Activated T-helper 1 cell treated with anti-CD3 and anti-CD28 coated beads, Interleukin-2, amount 50 U/mL, for 16 hours (primary cell): ENCODE results near the gene ANKRD39.

ENCODE experiments used
- DNase-seq, 2 donors: peaks; one replicate each; pipeline ENCODE4 v3.0.0-alpha.2; 2020; ENCODE audit warnings: low read depth in 1 of 2, low spot score in 1 of 2

ANKRD39 gene

DNA sequence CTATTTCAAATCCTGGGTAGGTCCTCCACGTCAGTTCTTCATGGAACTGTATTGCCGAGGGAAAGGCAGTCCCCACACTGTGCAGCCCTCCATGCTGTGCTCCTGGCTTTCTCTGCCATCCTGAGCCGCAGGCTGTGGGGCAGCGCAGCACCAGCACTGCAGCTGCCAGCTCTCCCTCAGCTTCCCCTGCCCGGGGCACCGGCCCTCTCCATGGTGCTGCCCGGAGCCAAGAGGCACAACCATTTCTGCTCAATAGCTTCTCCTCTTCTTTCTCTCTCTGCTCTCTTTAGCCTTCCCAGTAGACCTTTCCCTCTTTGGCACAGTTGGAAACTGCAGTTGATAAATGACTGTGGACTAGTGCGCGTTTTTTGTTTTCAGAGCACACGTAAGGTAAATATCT, 26.1 kb downstream of the ANKRD39 start:
- DNase-seq = no peak

DNA sequence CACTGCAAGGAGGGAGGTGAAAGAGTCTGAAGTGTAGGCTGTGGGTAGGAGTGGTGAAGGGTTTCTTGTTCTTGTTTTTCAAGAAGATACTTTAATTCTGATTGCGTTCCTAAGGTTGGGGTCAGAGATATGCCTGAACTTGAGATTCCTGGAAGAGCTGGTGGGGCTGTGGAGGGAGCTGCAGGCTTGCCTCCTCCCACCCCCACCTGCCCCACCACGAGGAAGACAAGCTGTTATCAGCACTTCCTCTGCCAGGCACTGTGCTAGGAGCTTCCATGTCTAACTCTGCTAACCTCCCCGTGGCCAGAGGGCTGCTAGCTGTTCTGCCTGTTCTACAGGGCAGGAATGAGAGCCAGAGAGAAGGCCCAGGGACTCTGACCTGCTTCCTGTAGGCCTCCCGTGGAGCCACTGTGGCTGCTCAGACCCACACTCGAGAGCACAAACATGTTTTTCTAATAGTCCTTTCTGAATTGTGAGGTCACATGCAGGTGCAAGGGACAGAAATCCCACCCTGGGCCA, 27.7 kb downstream of the ANKRD39 start:
- no peak for DNase-seq

DNA sequence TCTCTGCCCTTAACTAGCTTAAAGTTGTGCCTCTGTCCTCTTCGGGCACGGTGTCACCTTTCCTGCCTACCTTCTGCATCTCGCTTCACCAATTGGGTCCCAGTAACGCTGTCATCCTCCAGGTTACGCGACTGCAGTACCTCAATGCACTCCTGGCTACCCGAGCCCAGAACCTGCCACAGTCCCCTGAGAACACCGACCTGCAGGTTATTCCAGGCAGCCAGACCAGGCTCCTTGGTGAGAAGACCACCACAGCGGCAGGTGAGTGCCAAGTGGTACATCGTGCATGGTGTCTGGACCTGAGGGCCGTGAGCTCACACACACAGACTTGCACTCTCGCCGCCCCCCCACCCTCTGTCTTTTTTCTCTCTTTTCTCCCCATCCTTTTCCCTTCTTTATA, 28.9 kb downstream of the ANKRD39 start:
- DNase-seq = no peak

DNA sequence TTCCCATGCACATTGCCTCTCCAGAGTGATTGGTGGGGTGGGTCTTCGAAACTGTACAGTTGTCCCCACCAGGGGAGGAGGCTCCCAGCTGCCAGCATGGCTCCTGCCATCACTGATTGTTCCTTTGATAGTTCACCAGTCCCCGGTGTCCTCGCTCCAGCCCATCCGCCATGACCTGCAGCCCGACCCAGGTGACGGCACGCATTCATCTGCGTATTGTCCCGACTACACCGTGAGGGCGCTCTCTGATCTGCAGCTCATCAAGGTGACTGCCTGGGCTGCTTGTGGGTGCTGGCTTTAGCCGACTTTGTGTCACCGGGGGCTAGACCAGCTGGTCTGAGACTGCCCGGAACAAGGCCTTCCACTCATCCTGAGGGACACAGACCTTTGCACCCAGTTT, 29.4 kb downstream of the ANKRD39 start:
- no peak for DNase-seq

DNA sequence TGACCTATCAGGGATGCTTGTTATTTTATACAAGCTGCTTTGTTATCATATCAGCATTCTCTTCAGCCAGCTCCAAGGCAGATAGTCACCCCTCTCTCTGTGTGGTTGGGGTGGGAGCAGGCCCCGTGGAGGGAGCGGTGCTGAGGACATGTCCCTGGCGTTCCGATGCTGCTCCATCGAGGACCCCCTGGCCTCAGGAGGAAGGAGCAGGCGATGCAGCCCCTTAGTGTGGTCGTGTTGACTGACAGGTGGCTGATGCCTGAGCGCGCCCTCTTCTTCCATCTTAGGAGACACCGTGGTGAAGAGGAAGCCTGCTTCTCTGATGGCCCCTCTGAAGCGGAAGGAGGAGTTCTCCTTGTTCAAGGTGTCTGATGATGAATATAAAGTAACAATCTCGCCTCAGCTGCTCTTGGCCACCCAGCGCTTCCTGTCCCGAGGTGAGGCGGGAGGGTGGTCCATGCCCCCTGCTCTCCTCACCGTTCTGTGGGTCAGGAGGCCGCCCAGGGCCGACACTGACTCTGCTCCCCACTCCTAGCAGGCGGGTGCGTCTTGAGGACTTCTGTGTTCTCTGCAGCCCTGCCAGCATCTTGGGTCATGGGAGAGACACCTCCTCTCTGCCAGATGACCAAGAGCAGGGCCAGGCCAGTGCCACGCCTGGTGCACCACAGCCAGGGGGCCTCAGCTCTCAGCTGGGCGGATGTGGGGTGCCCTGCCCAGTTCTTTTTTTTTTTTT, 31.1 kb downstream of the ANKRD39 start:
- DNase-seq = no peak

DNA sequence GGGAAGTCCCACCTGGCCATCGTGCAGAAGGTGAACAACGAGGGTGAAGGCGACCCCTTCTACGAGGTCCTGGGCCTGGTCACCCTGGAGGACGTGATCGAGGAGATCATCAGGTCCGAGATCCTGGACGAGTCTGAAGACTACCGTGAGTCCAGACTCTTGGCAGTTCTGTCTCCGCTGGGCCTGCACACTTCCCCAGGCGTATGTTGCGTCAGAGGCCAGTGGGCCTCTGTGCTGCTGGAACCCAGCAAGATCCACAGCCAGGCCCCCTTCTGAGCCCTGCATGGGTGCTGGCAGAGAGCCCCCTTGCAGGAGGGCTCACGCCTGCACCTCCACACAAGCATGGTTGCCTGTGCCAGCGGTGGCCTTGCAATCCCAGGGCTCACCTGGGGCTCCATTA, 32.8 kb downstream of the ANKRD39 start:
- no peak for DNase-seq

DNA sequence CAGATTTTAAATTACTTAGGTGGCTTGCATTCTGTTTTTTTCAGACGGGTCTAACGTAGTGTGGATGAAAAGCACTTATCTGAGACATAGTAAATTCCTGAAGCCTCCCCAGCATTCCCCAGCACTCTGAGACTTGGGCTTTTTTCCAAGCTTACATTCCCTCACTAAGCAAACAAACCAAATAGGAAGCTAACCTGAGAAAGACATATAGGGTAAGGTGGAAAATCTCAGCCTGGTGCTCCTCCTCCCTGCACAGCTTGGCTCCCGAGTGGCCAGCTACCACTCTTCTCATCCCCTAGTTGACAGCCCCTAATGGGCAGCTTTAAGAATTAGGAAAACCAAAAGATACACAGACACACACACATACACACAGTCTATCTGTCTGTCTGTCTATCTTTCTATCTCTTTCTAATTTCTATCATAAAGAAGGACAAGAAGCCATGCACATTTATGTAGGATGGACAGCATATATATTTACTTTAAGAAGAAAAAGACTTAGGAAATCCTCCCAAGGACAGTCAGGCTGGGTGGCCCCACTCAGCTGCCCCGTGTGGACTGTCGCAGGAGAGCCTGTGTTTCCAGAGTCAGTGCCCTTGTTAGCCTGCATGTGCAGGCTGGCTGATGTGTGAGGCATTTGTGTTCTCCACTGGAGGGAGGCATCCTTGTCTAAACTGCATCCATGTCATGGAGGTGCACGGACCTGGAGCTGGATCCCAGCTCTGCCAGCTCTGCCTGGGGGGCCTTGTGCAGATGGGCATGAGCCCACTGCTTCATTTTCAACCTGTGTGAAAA, 33.5 kb downstream of the ANKRD39 start:
- DNase-seq = no peak

DNA sequence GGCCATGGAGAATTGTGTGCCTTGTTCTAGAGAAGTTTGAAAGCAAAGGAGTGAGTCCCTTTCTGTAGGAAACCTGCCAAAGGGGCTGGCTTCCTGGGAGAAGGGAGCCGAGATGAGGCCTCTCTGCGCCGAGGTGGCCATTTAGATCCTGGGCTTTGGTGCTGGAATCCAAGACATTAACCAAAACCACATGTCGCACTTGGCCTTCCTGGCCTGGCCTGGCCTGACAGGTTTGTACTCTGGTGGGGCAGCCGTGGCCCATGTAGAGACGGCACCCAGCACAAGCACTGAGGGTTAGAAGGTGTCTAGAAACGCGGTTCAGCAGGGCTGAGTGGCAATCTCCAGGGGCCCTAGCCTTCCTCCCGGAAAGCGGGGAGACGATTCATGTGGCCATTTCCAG, 34.6 kb downstream of the ANKRD39 start:
- no peak for DNase-seq

DNA sequence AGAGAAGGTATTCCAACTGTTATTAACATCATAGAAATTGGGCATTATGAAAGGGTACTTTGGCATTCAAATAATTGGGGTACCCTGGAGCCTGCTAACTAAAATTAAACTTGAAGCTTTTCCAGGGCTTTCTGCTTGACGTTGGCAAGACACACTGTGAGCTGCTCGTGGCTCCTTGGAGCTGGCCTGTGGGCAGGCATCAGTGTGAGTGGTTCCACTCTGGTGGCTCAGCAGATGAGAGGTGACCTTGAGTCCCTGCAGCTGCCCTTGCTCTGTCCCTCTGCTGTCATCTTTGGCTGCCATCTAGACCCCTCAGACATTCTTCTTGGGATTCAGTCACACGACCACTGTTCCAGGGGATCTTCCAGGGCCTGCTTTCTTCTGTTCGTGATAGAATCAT, 35.0 kb downstream of the ANKRD39 start:
- DNase-seq = no peak

DNA sequence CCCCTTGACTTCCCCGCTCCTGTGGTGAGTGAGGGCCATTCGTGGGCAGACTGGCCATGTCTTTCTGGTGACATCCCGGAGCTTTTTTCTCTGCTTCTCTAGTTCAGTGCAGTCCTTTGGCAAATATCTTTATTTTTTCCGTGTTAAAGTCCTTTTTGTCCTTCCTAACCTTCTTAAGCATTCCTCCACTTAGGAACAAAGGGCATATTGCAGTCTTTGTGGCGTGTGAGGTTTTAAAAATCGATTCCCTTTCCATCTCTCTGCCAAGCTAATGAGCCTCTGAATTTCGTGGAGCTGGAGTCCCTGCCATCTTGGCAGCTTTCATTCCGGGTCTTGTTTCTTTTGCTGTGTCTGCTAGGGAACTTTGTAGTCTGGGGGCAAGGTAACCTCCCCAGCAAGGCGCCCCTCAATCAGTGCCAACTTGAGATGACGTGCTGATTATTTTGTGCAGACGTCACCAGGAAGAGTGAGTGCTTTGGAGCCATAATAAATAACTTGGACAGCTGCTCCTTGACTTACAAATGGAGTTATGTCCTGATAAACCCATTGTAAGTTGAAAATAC, 36.6 kb downstream of the ANKRD39 start:
- no peak for DNase-seq

DNA sequence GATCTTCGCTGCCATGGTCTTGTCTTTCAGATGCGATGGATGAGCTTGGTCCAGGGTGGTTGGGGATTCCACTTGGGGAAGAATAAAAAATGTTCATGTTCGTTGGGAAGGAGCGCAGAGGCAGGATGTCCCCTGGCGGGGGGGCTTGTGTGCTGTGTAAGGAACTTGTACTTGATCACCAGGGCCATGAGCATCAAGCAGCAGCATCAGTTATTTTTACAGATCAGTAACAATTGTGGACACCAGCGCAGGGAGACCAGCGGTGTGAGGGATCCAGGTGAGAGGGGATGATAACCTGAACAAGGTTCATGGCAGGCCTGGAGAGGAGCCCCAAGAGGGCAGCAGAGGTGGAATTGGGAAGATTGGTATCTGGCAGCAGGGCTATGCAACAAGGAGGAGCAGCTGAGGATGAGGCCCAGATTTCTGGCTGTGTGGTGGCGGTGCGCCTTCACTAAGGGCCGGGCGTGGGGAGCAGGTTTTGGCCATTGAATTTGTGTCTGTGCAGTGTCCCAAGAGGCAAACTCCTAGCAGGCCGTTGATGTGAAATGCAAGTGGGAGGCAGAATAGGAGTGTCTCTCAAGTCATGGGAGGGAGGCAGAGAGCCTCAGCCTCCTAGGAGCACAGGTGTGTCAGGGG, 37.8 kb downstream of the ANKRD39 start:
- no peak for DNase-seq

DNA sequence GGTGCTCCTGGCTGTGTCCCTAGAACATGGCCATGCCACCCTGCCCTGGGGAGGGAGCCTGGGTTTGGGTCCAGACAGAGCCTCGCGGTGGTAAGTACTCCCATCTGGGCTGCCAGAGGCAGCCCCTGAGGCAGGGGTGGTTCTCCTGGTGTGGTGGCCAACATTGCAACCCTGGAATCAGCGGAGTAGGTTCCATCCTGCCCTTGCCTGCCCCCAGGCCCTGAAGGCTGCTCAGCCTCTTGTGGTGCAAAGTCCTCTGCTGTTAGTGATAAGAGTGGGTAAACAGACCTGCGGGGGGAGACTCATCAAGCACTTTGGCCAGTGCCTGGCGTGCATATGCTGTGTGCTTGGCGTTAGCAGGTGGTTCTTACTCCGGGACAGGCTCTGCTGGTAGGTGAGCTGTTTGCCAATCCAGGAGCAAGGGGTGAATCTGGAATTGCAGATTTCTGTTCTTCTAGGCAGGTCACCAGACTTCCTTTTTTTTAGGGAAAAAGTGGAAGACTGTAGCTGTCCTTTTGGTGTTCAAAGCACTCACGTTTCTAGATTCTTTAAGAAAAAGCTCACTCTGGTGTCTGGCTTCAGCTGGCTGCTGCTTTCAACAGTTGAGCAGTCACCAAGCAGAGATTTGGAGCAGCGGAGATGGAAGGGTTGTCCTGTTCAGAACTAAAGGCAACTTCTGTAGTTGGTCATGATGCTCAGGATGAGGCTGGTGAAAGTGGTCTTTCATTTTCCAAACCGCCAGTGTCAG, 38.5 kb downstream of the ANKRD39 start:
- no peak for DNase-seq

DNA sequence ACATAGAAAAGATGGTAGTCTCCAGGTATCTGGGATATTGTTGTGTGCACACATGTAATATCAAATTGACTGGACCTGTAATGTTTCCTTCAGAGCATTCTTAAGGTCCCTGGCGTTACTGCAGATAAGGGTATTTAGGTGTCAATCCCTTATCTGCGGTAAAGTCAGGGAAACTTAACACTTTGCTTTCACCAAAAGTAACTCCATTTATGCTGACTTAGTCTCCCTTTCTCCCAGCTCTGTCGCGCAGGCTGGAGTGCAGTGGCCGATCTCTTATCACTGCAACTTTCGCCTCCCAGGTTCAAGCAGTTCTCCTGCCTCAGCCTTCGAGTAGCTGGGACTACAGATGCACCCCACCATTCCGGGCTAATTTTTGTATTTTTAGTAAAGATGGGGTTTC, 39.9 kb downstream of the ANKRD39 start:
- DNase-seq = no peak

DNA sequence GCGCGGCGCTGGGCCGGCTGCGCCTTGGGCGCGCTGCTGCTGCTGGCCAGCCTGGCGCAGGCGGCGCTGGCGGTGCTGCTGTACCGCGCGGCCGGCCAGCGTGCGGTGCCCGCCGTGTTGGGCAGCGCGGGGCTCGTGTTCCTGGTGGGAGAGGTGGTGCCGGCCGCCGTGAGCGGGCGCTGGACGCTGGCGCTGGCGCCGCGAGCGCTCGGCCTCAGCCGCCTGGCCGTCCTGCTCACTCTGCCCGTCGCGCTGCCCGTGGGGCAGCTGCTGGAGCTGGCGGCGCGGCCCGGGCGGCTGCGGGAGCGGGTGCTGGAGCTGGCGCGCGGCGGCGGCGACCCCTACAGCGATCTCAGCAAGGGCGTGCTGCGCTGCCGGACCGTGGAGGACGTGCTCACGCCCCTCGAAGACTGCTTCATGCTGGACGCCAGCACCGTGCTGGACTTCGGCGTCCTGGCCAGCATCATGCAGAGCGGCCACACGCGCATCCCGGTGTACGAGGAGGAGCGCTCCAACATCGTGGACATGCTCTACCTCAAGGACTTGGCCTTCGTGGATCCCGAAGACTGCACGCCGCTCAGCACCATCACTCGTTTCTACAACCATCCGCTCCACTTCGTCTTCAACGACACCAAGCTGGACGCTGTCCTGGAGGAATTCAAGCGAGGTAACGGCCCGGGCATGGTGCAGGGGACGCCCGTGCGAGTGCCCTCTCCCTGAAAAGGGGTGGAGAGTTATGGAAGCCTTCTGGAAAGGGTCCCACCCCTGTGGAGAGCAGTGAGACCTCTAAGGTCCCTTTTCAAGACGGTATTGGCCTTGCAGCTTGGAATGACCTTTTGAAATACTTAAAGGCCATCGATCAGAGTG, 40.7 kb downstream of the ANKRD39 start:
- DNase-seq = no peak

DNA sequence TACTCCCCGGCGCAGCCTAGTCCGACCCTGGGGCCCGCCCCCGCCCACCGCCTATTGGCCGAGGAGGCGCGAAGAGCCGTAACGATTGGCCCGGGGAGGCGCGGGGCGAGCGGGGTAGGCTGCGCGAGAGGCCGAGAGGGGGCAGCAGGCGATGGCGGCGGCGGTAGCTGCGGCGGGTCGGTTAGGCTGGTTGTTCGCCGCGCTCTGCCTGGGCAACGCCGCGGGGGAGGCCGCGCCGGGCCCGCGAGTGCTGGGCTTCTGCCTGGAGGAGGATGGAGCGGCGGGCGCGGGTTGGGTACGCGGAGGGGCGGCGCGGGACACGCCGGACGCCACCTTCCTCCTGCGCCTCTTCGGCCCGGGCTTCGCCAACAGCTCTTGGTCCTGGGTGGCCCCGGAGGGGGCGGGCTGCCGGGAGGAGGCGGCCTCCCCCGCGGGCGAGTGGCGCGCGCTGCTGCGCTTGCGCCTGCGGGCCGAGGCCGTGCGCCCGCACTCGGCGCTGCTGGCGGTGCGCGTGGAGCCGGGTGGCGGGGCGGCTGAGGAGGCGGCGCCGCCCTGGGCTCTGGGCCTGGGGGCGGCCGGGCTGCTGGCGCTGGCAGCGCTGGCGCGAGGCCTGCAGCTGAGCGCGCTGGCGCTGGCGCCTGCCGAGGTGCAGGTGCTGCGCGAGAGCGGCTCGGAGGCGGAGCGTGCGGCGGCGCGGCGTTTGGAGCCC, 41.5 kb downstream of the ANKRD39 start, which contains the start of gene CNNM3:
TSS of gene CNNM3 (plus strand) at position 142 of the 709 bp plus-strand sequence. CDS start at position 152, 10 bp downstream.
- peak; percentile 95 for DNase-seq

DNA sequence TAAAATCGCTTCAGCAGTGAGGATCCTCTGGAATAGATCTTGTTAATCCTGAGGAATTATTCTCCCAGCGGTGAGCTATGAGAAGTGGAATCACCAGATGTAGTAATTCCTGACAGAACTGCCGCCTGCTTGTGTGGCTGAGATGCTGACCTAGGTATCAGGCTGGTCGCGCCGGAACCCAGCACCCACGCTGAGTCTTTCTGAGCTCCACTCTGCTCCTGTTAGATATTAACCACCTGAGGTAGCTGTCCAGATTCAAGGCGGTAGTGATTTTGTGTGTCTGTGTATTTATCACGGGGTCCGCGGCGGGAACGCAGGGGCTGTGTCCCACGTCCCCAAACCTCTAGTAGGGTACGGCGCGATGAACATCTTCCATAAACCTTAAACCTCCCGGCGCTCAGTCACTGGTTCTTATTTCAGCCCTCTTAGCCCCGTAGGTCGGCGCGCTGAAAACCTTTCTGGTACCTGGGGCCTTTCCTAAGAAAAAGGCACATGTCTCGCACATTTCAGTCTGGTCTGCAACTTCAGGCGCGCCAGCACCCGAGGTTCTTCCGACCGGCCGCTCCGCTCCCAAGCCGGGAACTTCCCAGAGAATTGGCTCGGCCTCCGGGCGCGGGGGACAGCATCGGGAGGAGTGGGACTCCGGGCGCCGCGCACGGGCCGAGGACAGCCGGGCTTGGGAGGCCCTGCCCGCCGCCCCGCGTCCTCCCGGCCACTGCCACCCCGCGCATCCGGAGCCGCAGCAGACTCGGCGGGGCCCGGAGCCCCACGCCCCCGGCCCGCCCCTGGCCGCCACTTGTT, 42.3 kb downstream of the ANKRD39 start:
- DNase-seq = no peak

DNA sequence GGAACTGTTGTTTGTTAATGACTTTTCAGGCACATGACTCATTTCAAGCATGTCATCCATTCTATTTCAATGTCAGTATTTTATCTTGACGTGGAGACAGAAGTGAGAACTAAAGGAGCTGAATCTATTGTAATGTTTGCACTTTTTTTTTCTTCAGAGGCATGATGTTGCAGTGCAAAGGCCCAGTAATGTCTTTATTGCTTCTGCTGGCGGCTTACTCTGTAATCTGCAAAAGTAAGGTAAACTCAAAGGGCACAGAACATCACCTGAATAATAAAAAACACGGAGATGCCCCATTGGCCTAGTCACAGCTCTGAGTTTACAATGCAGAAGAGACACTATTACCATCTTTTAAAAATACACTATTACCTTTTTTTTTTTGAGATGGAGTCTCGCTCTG, 44.2 kb downstream of the ANKRD39 start:
- no peak for DNase-seq

DNA sequence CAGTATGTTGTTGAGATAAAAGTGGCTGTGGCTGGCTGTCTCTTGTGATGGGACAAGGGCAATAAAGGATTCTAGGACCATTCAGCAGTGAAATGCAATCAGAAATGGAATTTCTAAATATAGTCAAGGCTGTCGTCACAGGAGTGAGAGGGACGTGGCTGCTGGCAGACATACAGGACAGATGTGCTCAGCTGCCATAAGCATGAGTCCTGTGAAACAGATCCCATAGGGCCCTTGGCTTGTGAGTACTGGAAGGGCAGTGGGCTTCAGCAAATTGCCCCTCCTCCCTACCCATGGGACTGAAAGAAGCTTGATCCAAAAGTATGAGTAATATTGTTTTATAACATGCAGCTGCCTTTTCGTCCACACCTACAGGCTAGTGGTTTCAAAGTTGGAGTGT, 45.9 kb downstream of the ANKRD39 start:
- DNase-seq = no peak
